ENCODE data around the gene ZFP36L1.

DNA sequence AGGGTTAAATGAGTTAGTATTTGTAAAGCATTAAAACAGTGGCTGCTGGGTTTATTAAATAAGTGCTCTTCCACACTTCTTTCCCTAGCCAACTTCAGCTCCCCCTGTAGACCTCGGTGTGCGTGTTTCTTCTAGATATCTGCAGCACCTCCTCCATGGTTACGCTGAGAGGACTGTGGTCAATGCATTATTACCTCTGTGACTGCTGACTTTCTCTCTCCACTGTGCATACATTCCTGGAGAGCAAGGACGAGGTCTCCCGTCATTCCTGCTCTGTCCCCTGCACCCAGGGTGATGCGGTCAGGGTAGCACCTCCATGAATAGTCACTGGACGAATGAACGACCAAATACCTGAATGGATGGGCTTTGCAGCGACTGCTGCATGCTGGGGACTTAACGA, 44.6 kb downstream of the ZFP36L1 start:
- TF ChIP-seq, protein P1, sequence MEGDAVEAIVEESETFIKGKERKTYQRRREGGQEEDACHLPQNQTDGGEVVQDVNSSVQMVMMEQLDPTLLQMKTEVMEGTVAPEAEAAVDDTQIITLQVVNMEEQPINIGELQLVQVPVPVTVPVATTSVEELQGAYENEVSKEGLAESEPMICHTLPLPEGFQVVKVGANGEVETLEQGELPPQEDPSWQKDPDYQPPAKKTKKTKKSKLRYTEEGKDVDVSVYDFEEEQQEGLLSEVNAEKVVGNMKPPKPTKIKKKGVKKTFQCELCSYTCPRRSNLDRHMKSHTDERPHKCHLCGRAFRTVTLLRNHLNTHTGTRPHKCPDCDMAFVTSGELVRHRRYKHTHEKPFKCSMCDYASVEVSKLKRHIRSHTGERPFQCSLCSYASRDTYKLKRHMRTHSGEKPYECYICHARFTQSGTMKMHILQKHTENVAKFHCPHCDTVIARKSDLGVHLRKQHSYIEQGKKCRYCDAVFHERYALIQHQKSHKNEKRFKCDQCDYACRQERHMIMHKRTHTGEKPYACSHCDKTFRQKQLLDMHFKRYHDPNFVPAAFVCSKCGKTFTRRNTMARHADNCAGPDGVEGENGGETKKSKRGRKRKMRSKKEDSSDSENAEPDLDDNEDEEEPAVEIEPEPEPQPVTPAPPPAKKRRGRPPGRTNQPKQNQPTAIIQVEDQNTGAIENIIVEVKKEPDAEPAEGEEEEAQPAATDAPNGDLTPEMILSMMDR (IDR thresholded peaks at IDR 0.05), result no peak
- TF ChIP-seq EP300 (IDR thresholded peaks at IDR 0.05) (no peak), POLR2A (IDR thresholded peaks at IDR 0.05) (no peak), POLR2AphosphoS5 (IDR thresholded peaks at IDR 0.05) (no peak)

Measured in stomach (tissue), 4 donors.